IPS DF 6.9 (cell line): ENCODE measurements around the gene TMEM208.

ENCODE experiments used
- DNase-seq: peaks from one replicate; pipeline ENCODE4 v3.0.0-alpha.2; 2013; ENCODE audit warnings: low read depth, low spot score
- H3K27ac ChIP-seq: one replicate; pipeline ENCODE4 v1.5.1; 2013; ENCODE audit warnings: low read length, control low read depth
- H3K27me3 ChIP-seq: 2 replicates; pipeline ENCODE4 v1.6.1; 2013; ENCODE audit warnings: mild to moderate bottlenecking, low read length; ENCODE audit not compliant: control insufficient read depth, insufficient read depth
- H3K36me3 ChIP-seq: 2 replicates; pipeline ENCODE4 v1.6.1; 2013; ENCODE audit warnings: low read length; ENCODE audit not compliant: control insufficient read depth, insufficient read depth
- H3K4me1 ChIP-seq: 2 replicates; pipeline ENCODE4 v1.6.1; 2013; ENCODE audit warnings: low read length; ENCODE audit not compliant: control insufficient read depth, insufficient read depth
- H3K4me3 ChIP-seq: 2 replicates; pipeline ENCODE4 v1.5.1; 2013; ENCODE audit warnings: mild to moderate bottlenecking, low read length
- H3K9me3 ChIP-seq: 2 replicates; pipeline ENCODE4 v1.6.1; 2013; ENCODE audit warnings: low read length, inconsistent platforms; ENCODE audit not compliant: control insufficient read depth, insufficient read depth
- WGBS: extraction: QIAGEN DNeasy Blood & Tissue Kit; methylation state at CpG from one replicate; pipeline ENCODE4 v1.1.7; 2013; ENCODE audit warnings: mixed read lengths, missing lambda C conversion rate; ENCODE audit not compliant: insufficient read length, insufficient coverage; 5-methylcytosine and 5-hydroxymethylcytosine counted together

TMEM208 gene

DNA sequence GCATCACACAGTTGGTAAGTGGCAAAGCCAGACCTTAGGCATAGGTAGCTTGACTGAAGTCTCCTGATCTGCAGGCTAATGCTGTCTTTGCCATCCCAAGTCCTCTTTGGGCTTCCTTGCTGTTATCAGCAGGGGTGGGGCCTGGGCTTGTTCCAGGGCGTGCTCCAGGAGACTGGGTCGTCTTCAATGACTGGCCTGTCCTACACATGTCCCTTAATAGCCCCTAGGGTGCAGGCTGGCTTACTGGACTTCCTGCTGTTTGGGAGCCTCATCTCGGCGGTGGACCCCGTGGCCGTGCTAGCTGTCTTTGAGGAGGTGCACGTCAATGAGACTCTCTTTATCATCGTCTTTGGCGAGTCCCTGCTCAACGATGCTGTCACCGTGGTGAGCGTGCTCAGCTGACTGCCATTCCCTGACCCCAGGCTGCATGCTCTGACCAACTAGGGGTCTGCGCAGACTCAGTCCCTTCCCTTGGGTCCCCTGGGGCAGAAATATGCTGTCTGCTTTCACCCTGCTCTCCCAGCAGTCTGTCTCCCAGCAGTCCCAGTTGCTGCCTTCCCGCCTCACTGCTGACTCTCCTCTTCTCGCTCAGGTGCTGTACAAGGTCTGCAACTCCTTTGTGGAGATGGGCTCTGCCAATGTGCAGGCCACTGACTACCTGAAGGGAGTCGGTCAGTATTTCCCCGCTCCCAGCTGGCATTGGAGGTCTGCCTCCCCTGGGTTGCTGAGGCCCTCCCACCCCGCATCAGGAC lies 28.0 kb downstream of the TMEM208 start:
- no peak for DNase-seq
- no peak overlapping the region for H3K4me3 ChIP-seq
- no CpG with 5 or more reads among the region's 18 CpGs for WGBS
- peaks cover 3% of the 10 kb centered on the region; the same call in 1 of the 2 replicates for H3K36me3 ChIP-seq
- H3K27me3 ChIP-seq: no peaks in the 10 kb centered on the region
- no peak overlapping the region for H3K27ac ChIP-seq
- H3K4me1 ChIP-seq: peaks cover under 1% of the 10 kb centered on the region
- H3K9me3 ChIP-seq: no peaks in the 10 kb centered on the region

DNA sequence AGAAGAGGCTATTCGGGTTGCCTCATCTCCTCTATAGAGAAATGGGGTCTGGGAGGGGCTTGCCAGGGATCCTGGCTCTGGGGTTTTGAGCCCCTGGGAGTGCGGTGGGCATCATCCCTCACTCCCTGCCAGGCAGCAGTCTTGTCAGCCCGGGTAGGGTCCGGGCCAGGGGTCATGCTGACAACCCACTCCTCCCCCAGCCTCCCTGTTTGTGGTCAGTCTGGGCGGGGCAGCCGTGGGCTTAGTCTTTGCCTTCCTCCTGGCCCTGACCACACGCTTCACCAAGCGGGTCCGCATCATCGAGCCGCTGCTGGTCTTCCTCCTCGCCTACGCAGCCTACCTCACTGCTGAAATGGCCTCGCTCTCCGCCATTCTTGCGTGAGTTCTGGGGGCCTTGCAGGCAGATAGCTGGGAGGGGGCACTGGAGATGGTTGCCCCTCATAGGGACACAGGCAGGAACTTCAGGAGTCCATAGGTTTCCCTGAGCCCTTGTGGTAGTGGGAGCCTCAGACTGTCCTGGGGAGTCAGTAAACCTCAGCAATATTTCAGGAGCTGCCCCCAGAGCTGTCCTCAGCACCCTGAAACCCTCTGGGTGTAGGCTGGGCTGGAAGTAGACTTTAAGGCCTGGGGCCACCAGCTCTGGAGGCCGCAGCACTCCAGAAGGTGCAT lies 28.8 kb downstream of the TMEM208 start:
- no CpG with 5 or more reads among the region's 17 CpGs for WGBS
- Histone ChIP-seq H3K27ac (no peak overlapping the region), H3K9me3 (no peaks in the 10 kb centered on the region), H3K4me1 (no peaks in the 10 kb centered on the region; the same call in 1 of the 2 replicates), H3K27me3 (no peaks in the 10 kb centered on the region), H3K36me3 (peaks cover 3% of the 10 kb centered on the region; the same call in 1 of the 2 replicates), H3K4me3 (no peak overlapping the region)
- no peak for DNase-seq

DNA sequence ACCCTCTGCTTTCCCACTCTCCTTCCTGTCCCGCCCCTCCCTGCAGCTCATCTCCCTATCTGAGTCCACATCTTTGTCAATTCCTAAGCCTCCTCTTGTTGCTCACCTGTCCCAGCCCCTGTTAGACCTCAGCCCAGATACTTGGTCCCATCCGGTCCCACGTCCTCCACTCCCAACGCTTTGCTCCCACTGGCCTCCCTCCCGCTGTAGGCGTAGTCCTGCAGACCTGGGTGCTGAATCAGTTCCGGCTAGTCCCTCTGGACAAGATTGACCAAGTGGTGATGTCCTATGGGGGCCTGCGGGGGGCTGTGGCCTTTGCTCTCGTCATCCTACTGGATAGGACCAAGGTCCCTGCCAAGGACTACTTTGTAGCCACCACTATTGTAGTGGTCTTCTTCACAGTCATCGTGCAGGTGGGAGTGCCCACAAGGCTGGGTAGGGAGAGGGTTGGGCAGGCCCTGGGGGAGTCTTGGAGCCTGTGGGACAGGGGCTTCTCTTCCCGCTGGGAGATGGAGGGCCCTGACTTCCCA lies 29.8 kb downstream of the TMEM208 start:
- Histone ChIP-seq H3K4me3 (no peak overlapping the region), H3K4me1 (no peaks in the 10 kb centered on the region; the same call in 1 of the 2 replicates), H3K9me3 (no peaks in the 10 kb centered on the region), H3K27ac (no peak overlapping the region), H3K36me3 (peaks cover 3% of the 10 kb centered on the region; the same call in 1 of the 2 replicates), H3K27me3 (no peaks in the 10 kb centered on the region)
- no peak for DNase-seq
- no CpG with 5 or more reads among the region's 11 CpGs for WGBS

DNA sequence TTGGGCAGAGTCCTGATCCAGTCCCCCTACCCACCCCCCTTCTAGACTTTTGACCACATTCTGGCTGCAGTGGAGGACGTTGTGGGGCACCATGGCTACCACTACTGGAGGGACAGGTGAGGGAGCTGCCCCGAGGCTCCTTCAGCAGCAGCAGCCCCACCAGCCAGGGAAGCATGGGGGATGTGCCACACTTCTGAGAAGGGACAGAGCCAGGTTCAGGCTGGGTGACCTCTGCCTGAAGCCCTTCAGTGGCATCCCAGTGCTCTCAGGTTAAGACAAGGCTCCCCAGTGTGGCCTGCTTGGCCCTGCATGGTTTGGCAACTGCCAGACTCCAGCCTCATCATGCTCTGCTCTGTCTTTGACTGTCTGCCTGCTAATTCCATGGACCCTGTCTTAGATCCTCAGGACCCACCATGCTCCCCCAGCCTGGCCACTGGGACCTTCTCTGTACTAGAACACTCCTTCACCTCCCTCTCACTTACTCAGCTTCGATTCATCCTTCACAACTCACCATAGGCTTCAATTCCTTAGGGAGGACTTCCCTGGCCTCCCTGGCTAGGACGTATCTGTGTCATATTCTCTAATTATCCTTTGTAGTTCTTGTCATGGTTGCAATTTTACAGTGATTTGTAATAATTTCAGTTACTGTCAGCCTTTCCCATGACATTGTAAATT lies 30.7 kb downstream of the TMEM208 start:
- peaks cover 3% of the 10 kb centered on the region; the same call in 1 of the 2 replicates for H3K36me3 ChIP-seq
- H3K4me3 ChIP-seq: no peak overlapping the region
- no peaks in the 10 kb centered on the region for H3K9me3 ChIP-seq
- H3K27ac ChIP-seq: no peak overlapping the region
- no peaks in the 10 kb centered on the region for H3K27me3 ChIP-seq
- no peaks in the 10 kb centered on the region; the same call in 1 of the 2 replicates for H3K4me1 ChIP-seq
- DNase-seq: no peak
- WGBS: no CpG with 5 or more reads among the region's 4 CpGs

DNA sequence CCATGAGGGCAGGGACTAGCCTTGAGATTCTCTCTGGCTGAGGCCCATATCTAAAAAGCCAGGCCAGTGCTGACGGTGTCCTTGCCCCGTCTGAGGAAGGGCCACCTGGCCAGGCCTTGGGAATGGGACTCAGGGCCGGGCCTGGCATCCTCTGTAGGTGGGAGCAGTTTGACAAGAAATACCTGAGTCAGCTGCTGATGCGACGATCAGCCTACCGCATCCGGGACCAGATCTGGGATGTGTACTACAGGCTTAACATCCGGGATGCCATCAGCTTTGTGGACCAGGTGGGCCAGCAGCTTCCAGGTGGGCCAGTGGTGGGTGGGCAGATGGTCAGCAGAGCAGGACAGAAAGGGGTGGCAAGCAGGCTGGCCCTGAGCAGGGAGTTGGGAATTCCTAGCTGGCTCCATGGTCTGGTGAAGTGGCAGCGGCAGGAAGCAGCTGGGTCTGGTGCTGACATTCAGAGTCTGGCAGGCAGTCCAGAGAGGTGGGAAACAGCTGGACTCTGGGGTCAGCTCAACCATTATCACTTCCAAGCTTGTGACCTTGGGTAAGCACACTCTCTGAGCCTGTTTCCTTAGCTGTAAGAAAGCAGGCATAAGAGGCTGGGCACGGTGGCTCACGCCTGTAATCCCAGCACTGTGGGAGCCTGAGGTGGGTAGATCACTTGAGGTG lies 31.4 kb downstream of the TMEM208 start:
- DNase-seq: no peak
- H3K9me3 ChIP-seq: no peaks in the 10 kb centered on the region
- H3K36me3 ChIP-seq: peaks cover 3% of the 10 kb centered on the region; the same call in 1 of the 2 replicates
- no peaks in the 10 kb centered on the region for H3K27me3 ChIP-seq
- no peaks in the 10 kb centered on the region; the same call in 1 of the 2 replicates for H3K4me1 ChIP-seq
- H3K4me3 ChIP-seq: no peak overlapping the region
- no peak overlapping the region for H3K27ac ChIP-seq
- no CpG with 5 or more reads among the region's 11 CpGs for WGBS

DNA sequence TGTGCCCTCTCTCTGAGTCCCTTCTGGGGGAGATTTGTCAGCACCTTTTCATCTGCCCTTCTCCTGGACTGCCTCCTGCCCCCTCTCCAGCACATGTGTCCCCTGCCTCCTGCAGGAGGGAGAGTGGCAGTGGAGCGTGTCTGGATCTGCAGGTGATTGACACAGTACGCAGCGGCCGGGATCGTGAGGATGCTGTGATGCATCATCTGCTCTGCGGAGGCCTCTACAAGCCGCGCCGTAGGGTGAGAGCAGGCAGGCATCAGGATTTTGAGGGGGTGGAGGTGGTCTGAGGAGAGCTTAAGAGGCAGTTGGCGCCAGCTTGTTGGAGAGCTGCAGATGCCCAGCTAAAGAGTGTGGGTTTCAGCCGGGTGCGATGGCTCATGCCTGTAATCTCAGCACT lies 32.8 kb downstream of the TMEM208 start:
- WGBS: no CpG with 5 or more reads among the region's 12 CpGs
- no peak for DNase-seq

DNA sequence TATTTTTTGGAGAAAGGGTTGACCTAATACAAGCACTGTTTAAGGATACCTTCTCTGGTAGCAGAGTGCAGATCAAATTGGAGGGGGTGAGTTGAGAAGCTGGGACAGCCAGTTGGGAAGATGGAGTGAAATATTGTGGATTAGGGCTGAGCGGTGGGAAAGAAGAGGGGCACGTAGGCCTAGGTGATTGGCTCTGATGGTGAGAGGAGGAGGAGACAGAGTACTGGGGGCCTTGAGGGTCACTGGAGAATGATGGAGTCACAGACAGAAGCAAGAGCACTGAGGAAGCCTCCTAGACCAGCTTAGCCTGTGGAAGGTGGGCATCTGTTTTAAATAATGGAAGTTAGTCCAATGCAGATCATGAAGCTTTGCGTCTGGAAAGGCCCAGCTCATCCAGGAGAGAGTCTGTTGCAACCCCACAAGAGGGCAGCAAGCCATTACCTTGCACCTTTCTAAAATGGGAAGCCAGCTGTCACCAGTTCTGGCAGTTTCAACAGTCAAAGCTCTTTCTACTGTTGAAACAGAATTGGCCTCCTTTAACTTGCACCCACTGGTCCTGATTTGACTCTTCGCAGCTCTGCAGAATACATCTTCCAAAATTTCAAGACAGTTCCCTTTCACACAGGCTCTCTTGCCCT lies 33.6 kb downstream of the TMEM208 start:
- no peaks in the 10 kb centered on the region for H3K27me3 ChIP-seq
- no CpG with 5 or more reads among the region's 4 CpGs for WGBS
- H3K27ac ChIP-seq: no peak overlapping the region
- no peak overlapping the region for H3K4me3 ChIP-seq
- H3K36me3 ChIP-seq: peaks cover 3% of the 10 kb centered on the region; the same call in 1 of the 2 replicates
- no peaks in the 10 kb centered on the region; the same call in 1 of the 2 replicates for H3K4me1 ChIP-seq
- H3K9me3 ChIP-seq: no peaks in the 10 kb centered on the region
- DNase-seq: no peak

More for the DNA sequence above, 32.8 kb downstream of the TMEM208 start:
- H3K36me3 ChIP-seq: peaks cover 3% of the 10 kb centered on the region; the same call in 1 of the 2 replicates
- no peak overlapping the region for H3K4me3 ChIP-seq
- H3K4me1 ChIP-seq: no peaks in the 10 kb centered on the region; the same call in 1 of the 2 replicates
- no peaks in the 10 kb centered on the region for H3K9me3 ChIP-seq
- no peaks in the 10 kb centered on the region for H3K27me3 ChIP-seq
- no peak overlapping the region for H3K27ac ChIP-seq

DNA sequence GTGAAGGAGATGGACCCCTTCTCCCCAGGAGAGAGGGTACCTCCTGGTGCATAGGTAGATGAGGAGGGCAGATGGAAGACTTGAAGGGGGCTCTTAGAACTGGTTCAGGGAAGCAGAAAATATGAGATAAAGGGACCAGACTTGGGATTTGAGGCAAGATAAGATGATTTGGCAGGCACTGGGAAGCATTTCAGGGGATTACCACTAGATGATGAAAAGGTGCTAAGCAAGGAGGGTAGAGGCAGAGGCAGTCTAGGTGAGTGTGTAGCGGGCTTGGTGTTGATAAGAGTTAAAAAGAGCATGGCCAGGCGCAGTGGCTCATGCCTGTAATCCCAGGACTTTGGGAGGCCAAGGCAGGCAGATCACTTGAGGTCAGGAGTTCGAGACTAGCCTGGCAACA lies 36.3 kb downstream of the TMEM208 start:
- Histone ChIP-seq H3K4me1 (no peaks in the 10 kb centered on the region; the same call in 1 of the 2 replicates), H3K9me3 (no peaks in the 10 kb centered on the region), H3K27ac (no peak overlapping the region), H3K27me3 (no peaks in the 10 kb centered on the region), H3K4me3 (no peak overlapping the region), H3K36me3 (peaks cover 3% of the 10 kb centered on the region; the same call in 1 of the 2 replicates)
- WGBS: no CpG with 5 or more reads among the region's 3 CpGs
- DNase-seq: no peak

DNA sequence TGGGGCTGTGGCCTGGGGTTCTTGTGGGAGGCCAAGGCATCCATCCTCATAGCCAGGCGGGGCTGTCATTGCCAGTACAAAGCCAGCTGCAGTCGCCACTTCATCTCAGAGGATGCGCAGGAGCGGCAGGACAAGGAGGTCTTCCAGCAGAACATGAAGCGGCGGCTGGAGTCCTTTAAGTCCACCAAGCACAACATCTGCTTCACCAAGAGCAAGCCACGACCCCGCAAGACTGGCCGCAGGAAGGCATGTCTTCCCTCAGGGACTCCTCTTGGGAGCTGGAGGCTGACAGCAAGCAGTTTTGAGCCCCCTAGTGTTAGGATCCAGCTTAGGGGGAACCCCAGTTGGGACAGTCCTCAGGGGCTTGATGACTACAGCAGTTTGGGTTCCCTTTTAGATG lies 37.3 kb downstream of the TMEM208 start:
- no peak overlapping the region for H3K4me3 ChIP-seq
- H3K27ac ChIP-seq: no peak overlapping the region
- no peak for DNase-seq
- no CpG with 5 or more reads among the region's 9 CpGs for WGBS
- no peaks in the 10 kb centered on the region for H3K9me3 ChIP-seq
- no peaks in the 10 kb centered on the region for H3K27me3 ChIP-seq
- H3K36me3 ChIP-seq: 0 out of 2 replicates have a peak, but pooled peaks cover 3% of the 10 kb centered on the region
- H3K4me1 ChIP-seq: no peaks in the 10 kb centered on the region
